Measurements from ENCODE around the gene KIAA0232. TPM values are rescaled to one million over a fixed set of nuclear protein-coding genes. Genes with fewer than 3 reads are reported as not detected.
A peak's percentile ranks its signal among the peaks of the same experiment; 100 is the strongest.

KIAA0232 gene
- total and polyA plus RNA-seq, 9 of the 15 experiments (the other 6 are each of a cell fraction or from before 2014, with no cell fraction given), result 3.5 to 17.4 (median 13.0) TPM

DNA sequence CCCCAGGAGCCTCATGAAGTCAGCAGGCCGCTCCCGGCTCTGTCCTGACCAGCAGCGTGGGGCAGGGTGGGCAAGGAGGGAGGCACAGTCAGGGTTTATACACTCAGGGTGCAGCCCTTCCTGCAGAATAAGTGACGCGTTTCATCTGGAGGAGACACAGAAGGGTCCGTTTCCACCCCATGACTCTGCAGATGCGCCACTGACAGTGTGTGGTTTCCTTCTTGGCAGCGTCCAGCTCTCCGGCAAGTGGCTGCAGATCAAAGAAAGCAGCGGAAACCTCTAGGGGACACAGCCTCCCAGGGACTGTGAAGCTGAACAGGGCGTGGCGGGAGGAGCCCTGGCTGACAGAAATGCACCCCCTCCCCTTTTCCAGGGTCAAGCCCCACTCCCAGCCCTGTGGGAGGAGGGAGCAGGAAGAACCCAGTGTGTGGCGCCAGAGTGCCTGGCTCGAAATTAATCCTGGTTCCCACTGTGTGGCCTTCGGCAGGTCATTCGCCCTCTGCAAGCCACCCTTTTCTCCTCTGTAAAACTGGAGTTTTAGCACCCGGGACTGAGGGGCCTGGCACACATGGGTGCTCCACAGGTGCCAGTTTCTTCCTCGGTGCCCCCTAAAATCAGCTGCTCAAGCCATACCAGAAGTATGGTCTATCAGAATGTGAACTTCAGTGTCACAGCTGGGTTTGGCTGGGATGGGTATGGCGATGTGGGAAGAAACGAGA lies 109.8 kb downstream of the KIAA0232 start (continued):
- TF ChIP-seq, protein P1, sequence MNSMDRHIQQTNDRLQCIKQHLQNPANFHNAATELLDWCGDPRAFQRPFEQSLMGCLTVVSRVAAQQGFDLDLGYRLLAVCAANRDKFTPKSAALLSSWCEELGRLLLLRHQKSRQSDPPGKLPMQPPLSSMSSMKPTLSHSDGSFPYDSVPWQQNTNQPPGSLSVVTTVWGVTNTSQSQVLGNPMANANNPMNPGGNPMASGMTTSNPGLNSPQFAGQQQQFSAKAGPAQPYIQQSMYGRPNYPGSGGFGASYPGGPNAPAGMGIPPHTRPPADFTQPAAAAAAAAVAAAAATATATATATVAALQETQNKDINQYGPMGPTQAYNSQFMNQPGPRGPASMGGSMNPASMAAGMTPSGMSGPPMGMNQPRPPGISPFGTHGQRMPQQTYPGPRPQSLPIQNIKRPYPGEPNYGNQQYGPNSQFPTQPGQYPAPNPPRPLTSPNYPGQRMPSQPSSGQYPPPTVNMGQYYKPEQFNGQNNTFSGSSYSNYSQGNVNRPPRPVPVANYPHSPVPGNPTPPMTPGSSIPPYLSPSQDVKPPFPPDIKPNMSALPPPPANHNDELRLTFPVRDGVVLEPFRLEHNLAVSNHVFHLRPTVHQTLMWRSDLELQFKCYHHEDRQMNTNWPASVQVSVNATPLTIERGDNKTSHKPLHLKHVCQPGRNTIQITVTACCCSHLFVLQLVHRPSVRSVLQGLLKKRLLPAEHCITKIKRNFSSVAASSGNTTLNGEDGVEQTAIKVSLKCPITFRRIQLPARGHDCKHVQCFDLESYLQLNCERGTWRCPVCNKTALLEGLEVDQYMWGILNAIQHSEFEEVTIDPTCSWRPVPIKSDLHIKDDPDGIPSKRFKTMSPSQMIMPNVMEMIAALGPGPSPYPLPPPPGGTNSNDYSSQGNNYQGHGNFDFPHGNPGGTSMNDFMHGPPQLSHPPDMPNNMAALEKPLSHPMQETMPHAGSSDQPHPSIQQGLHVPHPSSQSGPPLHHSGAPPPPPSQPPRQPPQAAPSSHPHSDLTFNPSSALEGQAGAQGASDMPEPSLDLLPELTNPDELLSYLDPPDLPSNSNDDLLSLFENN (IDR thresholded peaks at IDR 0.05; ENCODE audit: low read depth in 2 of 2, low read length in 2 of 2), result no peak
- TF ChIP-seq KLF1 (tag; IDR thresholded peaks at IDR 0.05) (peak; percentile 50; the same call in 1 of the 2 replicates), POLR2AphosphoS2 (IDR thresholded peaks at IDR 0.05; ENCODE audit: low read length) (no peak), ZNF3 (CRISPR knock-in tag; IDR thresholded peaks at IDR 0.05) (no peak), BRCA1 (IDR thresholded peaks at IDR 0.05) (no peak), BRCA1 (CRISPR knock-in tag; IDR thresholded peaks at IDR 0.05) (no peak), FUS (optimal IDR thresholded peaks at IDR 0.05; ENCODE audit: low read depth, low read length) (no peak)
- TF ChIP-seq, protein P2, sequence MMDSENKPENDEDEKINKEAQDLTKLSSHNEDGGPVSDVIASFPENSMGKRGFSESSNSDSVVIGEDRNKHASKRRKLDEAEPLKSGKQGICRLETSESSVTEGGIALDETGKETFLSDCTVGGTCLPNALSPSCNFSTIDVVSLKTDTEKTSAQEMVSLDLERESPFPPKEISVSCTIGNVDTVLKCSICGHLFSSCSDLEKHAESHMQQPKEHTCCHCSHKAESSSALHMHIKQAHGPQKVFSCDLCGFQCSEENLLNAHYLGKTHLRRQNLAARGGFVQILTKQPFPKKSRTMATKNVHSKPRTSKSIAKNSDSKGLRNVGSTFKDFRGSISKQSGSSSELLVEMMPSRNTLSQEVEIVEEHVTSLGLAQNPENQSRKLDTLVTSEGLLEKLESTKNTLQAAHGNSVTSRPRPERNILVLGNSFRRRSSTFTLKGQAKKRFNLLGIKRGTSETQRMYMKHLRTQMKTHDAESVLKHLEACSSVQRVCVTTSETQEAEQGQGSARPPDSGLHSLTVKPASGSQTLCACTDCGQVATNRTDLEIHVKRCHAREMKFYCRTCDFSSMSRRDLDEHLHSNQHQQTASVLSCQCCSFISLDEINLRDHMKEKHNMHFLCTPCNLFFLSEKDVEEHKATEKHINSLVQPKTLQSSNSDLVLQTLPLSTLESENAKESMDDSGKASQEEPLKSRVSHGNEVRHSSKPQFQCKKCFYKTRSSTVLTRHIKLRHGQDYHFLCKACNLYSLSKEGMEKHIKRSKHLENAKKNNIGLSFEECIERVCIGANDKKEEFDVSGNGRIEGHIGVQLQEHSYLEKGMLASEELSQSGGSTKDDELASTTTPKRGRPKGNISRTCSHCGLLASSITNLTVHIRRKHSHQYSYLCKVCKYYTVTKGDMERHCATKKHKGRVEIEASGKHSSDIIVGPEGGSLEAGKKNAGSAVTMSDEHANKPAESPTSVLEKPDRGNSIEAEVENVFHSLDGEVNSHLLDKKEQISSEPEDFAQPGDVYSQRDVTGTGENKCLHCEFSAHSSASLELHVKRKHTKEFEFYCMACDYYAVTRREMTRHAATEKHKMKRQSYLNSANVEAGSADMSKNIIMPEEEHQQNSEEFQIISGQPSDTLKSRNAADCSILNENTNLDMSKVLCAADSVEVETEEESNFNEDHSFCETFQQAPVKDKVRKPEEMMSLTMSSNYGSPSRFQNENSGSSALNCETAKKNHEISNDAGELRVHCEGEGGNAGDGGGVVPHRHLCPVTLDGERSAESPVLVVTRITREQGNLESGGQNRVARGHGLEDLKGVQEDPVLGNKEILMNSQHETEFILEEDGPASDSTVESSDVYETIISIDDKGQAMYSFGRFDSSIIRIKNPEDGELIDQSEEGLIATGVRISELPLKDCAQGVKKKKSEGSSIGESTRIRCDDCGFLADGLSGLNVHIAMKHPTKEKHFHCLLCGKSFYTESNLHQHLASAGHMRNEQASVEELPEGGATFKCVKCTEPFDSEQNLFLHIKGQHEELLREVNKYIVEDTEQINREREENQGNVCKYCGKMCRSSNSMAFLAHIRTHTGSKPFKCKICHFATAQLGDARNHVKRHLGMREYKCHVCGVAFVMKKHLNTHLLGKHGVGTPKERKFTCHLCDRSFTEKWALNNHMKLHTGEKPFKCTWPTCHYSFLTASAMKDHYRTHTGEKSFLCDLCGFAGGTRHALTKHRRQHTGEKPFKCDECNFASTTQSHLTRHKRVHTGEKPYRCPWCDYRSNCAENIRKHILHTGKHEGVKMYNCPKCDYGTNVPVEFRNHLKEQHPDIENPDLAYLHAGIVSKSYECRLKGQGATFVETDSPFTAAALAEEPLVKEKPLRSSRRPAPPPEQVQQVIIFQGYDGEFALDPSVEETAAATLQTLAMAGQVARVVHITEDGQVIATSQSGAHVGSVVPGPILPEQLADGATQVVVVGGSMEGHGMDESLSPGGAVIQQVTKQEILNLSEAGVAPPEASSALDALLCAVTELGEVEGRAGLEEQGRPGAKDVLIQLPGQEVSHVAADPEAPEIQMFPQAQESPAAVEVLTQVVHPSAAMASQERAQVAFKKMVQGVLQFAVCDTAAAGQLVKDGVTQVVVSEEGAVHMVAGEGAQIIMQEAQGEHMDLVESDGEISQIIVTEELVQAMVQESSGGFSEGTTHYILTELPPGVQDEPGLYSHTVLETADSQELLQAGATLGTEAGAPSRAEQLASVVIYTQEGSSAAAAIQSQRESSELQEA (IDR thresholded peaks at IDR 0.05; ENCODE audit: low read depth), result no peak
- TF ChIP-seq, protein P3, sequence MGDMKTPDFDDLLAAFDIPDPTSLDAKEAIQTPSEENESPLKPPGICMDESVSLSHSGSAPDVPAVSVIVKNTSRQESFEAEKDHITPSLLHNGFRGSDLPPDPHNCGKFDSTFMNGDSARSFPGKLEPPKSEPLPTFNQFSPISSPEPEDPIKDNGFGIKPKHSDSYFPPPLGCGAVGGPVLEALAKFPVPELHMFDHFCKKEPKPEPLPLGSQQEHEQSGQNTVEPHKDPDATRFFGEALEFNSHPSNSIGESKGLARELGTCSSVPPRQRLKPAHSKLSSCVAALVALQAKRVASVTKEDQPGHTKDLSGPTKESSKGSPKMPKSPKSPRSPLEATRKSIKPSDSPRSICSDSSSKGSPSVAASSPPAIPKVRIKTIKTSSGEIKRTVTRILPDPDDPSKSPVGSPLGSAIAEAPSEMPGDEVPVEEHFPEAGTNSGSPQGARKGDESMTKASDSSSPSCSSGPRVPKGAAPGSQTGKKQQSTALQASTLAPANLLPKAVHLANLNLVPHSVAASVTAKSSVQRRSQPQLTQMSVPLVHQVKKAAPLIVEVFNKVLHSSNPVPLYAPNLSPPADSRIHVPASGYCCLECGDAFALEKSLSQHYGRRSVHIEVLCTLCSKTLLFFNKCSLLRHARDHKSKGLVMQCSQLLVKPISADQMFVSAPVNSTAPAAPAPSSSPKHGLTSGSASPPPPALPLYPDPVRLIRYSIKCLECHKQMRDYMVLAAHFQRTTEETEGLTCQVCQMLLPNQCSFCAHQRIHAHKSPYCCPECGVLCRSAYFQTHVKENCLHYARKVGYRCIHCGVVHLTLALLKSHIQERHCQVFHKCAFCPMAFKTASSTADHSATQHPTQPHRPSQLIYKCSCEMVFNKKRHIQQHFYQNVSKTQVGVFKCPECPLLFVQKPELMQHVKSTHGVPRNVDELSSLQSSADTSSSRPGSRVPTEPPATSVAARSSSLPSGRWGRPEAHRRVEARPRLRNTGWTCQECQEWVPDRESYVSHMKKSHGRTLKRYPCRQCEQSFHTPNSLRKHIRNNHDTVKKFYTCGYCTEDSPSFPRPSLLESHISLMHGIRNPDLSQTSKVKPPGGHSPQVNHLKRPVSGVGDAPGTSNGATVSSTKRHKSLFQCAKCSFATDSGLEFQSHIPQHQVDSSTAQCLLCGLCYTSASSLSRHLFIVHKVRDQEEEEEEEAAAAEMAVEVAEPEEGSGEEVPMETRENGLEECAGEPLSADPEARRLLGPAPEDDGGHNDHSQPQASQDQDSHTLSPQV (IDR thresholded peaks at IDR 0.05), result peak; percentile 74
- TF ChIP-seq, protein P4, sequence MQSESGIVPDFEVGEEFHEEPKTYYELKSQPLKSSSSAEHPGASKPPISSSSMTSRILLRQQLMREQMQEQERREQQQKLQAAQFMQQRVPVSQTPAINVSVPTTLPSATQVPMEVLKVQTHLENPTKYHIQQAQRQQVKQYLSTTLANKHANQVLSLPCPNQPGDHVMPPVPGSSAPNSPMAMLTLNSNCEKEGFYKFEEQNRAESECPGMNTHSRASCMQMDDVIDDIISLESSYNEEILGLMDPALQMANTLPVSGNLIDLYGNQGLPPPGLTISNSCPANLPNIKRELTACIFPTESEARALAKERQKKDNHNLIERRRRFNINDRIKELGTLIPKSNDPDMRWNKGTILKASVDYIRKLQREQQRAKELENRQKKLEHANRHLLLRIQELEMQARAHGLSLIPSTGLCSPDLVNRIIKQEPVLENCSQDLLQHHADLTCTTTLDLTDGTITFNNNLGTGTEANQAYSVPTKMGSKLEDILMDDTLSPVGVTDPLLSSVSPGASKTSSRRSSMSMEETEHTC (IDR thresholded peaks at IDR 0.05), result no peak

Measured in K562 (cell line).